Measurements from ENCODE around the gene NSUN6. TPM values are rescaled to one million over a fixed set of nuclear protein-coding genes. Genes with fewer than 3 reads are reported as not detected.
A peak's percentile ranks its signal among the peaks of the same experiment; 100 is the strongest.

The NSUN6 gene
- total RNA-seq (10 to 100 TPM; 24.6 to 34.5 (median 32.4) TPM), total RNA-seq (11.6 to 60.9 (median 29.7) reads per million in 29 experiments)
- total RNA-seq (2013): 32.5 TPM

DNA sequence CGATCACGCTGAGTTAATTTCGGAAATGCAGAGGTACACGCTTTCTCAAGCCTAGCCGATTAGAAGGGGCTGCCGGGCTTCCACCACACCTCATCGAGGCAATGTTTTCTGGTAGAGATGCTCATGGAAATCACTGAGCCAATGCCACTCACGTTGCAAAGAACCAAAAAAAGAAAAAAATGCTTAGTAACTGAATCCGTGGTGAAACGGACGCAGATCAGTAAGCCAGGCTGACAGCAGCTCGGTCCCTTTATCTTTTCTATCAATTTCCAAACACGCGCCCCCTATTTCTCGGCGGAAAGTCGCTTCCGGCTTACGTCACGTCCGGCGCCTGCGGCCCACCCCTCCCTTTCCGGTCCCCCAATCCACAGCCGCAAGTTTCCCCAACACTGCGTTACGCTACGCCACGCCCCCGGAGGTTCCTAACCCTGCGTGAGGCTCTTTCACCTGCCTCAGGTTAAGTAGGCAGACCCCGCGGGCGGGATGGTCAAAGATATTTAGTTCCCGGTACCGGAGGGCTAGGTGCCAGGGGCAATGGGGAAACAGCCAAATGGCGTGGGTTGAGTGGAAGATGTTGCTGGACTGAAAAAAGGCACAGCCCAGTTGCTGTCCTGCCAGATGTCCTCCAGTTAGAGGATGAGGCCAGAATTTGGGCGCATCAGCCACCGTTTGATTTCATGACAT is at the start of gene NSUN6:
NSUN6 (minus strand) TSS at position 264 of the 684 bp plus-strand sequence. CDS start 384 bp downstream, outside the sequence.
- no peaks in the 10 kb centered on the region for H3K27me3 ChIP-seq (replicated peaks in 1 of 2; ENCODE audit: control insufficient read depth in 2 of 2, extremely low read depth in 1 of 2, insufficient read depth in 2 of 2, low read length in 1 of 2)
- peak within 1 kb of the TSS; percentile 95 for H3K27ac ChIP-seq (ENCODE audit: low read length)
- H3K4me1 ChIP-seq (ENCODE audit: control insufficient read depth in 1 of 2, extremely low read depth in 1 of 2, insufficient read depth in 2 of 2, low read length in 2 of 2): peaks cover 11 to 20% of the 10 kb centered on the region in 2 experiments
- H3K4me3 ChIP-seq (ENCODE audit: control insufficient read depth in 1 of 2, extremely low read depth in 1 of 2, low read length in 1 of 2): peak within 1 kb of the TSS; percentile 91 to 93
- peaks cover 33 to 45% (median 43%) of the 10 kb centered on the region in 3 donors for H3K4me1 Mint-ChIP-seq
- ChIA-PET POLR2A (no interaction called here), CTCF (interaction anchor here in 1 of 2 donors (2.1 kb wide), 1 partner anchor 8 kb away, joined by 7 read pairs; the partner anchor contains the start of gene ARL5B)
- ATAC-seq (replicated peaks in 1 of 4) (peak; percentile 96 to 99 (median 98)), DNase-seq (peak; percentile 86 to 97 (median 94))
- H3K9me3 Mint-ChIP-seq: no peaks in the 10 kb centered on the region
- H3K9me3 ChIP-seq: no peaks in the 10 kb centered on the region
- no peaks in the 10 kb centered on the region for H3K27me3 Mint-ChIP-seq
- H3K27ac Mint-ChIP-seq: peak within 1 kb of the TSS; percentile 94 to 96
- peak within 1 kb of the TSS; percentile 95 to 96 (median 96) for H3K4me3 Mint-ChIP-seq
- peaks cover 16% of the 10 kb centered on the region for H3K36me3 Mint-ChIP-seq
- WGBS (ENCODE audit: insufficient coverage): under 1% methylated on average over 35 of the region's 39 CpGs
- peaks cover 0 to 9% of the 10 kb centered on the region in 2 donors for H3K36me3 ChIP-seq (ENCODE audit: control insufficient read depth in 2 of 2, extremely low read depth in 1 of 2, insufficient read depth in 1 of 2, low read length in 1 of 2)

GRCh38 chr10:18699849-18700840 is 48.8 kb upstream of the NSUN6 start:
- Mint-ChIP-seq H3K9me3 (no peaks in the 10 kb centered on the region), H3K4me3 (no peak overlapping the region), H3K27me3 (peaks cover 0 to 4% of the 10 kb centered on the region in 2 donors), H3K4me1 (peaks cover 2 to 8% (median 7%) of the 10 kb centered on the region in 3 donors), H3K27ac (no peak overlapping the region), H3K36me3 (no peaks in the 10 kb centered on the region)
- 7% methylated on average over 3 of the region's 6 CpGs for WGBS (ENCODE audit: insufficient coverage)
- ATAC-seq (replicated peaks in 1 of 4): no peak
- Histone ChIP-seq H3K4me3 (ENCODE audit: control insufficient read depth in 1 of 2, extremely low read depth in 1 of 2, low read length in 1 of 2) (no peak overlapping the region), H3K4me1 (ENCODE audit: control insufficient read depth in 1 of 2, extremely low read depth in 1 of 2, insufficient read depth in 2 of 2, low read length in 2 of 2) (no peaks in the 10 kb centered on the region), H3K9me3 (no peaks in the 10 kb centered on the region), H3K36me3 (ENCODE audit: control insufficient read depth in 2 of 2, extremely low read depth in 1 of 2, insufficient read depth in 1 of 2, low read length in 1 of 2) (no peaks in the 10 kb centered on the region), H3K27ac (ENCODE audit: low read length) (no peak overlapping the region), H3K27me3 (replicated peaks in 1 of 2; ENCODE audit: control insufficient read depth in 2 of 2, extremely low read depth in 1 of 2, insufficient read depth in 2 of 2, low read length in 1 of 2) (no peaks in the 10 kb centered on the region)
- DNase-seq: no peak
- POLR2A ChIA-PET: no interaction called here
- CTCF ChIA-PET: interaction anchor here in 1 of 2 donors (0.8 kb wide), 1 partner anchor 8 kb away, joined by 4 read pairs; no protein-coding TSS in a partner anchor

DNA sequence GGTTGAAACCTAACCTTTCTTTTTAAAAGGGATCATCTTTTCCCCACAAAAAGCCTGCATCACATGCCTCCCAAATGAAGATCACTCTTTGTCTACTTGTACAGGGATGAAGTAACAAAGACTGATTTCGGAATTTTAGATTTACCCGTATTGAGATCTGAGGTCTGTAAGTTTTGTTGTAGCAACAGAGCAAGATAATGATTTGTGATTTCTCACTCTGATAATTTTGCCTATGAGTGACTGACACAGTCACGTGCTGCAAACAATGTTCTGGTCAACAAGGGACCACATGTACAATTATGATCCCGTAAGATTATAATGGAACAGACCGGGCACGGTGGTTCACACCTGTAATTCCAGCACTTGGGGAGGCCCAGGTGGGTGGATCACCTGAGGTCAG is 39.2 kb upstream of the NSUN6 start:
- WGBS (ENCODE audit: insufficient coverage): 83% methylated on average over 5 of the region's 6 CpGs
- Histone ChIP-seq H3K4me3 (ENCODE audit: control insufficient read depth in 1 of 2, extremely low read depth in 1 of 2, low read length in 1 of 2) (no peak overlapping the region), H3K36me3 (ENCODE audit: control insufficient read depth in 2 of 2, extremely low read depth in 1 of 2, insufficient read depth in 1 of 2, low read length in 1 of 2) (no peaks in the 10 kb centered on the region), H3K4me1 (ENCODE audit: control insufficient read depth in 1 of 2, extremely low read depth in 1 of 2, insufficient read depth in 2 of 2, low read length in 2 of 2) (no peaks in the 10 kb centered on the region), H3K9me3 (no peaks in the 10 kb centered on the region), H3K27ac (ENCODE audit: low read length) (no peak overlapping the region), H3K27me3 (replicated peaks in 1 of 2; ENCODE audit: control insufficient read depth in 2 of 2, extremely low read depth in 1 of 2, insufficient read depth in 2 of 2, low read length in 1 of 2) (peaks cover 0 to 3% of the 10 kb centered on the region in 2 experiments)
- ATAC-seq (replicated peaks in 1 of 4) (no peak), DNase-seq (no peak)
- Mint-ChIP-seq H3K27ac (no peak overlapping the region), H3K36me3 (no peaks in the 10 kb centered on the region), H3K4me3 (no peak overlapping the region), H3K4me1 (no peaks in the 10 kb centered on the region), H3K9me3 (no peaks in the 10 kb centered on the region), H3K27me3 (peaks cover 6 to 13% of the 10 kb centered on the region in 2 donors)
- ChIA-PET POLR2A (no interaction called here), CTCF (no interaction called here)

DNA sequence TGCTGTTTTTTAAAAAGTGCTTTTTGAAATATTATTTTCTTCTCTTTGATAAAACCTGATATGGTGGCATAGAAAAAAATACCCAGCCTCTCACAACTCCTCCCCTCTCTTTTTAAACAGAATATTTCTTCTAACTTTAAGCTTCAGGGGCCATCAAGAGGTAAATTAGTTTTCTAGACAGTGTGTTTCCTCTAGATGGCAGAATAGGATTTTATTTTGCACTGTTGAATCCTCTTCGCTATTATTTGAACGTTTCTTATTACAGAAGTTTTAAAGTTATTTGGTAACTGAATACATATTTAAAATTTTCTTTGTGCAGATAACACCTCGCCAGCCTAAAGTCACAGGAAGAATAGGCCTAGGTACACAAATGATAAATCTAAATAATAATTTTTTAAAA is 38.1 kb upstream of the NSUN6 start:
- no peaks in the 10 kb centered on the region for H3K36me3 Mint-ChIP-seq
- no peak overlapping the region for H3K27ac Mint-ChIP-seq
- peaks cover 6 to 13% of the 10 kb centered on the region in 2 donors for H3K27me3 Mint-ChIP-seq
- no peak for ATAC-seq (replicated peaks in 1 of 4)
- Histone ChIP-seq H3K27ac (ENCODE audit: low read length) (no peak overlapping the region), H3K4me1 (ENCODE audit: control insufficient read depth in 1 of 2, extremely low read depth in 1 of 2, insufficient read depth in 2 of 2, low read length in 2 of 2) (no peaks in the 10 kb centered on the region), H3K4me3 (ENCODE audit: control insufficient read depth in 1 of 2, extremely low read depth in 1 of 2, low read length in 1 of 2) (no peak overlapping the region), H3K9me3 (no peaks in the 10 kb centered on the region), H3K27me3 (replicated peaks in 1 of 2; ENCODE audit: control insufficient read depth in 2 of 2, extremely low read depth in 1 of 2, insufficient read depth in 2 of 2, low read length in 1 of 2) (peaks cover 0 to 3% of the 10 kb centered on the region in 2 experiments), H3K36me3 (ENCODE audit: control insufficient read depth in 2 of 2, extremely low read depth in 1 of 2, insufficient read depth in 1 of 2, low read length in 1 of 2) (no peaks in the 10 kb centered on the region)
- no CpG with 5 or more reads among the region's 3 CpGs for WGBS (ENCODE audit: insufficient coverage)
- H3K9me3 Mint-ChIP-seq: no peaks in the 10 kb centered on the region
- CTCF ChIA-PET: no interaction called here
- no peak for DNase-seq
- POLR2A ChIA-PET: no interaction called here
- H3K4me1 Mint-ChIP-seq: peaks cover 0 to 3% (median 2%) of the 10 kb centered on the region in 3 donors
- no peak overlapping the region for H3K4me3 Mint-ChIP-seq

DNA sequence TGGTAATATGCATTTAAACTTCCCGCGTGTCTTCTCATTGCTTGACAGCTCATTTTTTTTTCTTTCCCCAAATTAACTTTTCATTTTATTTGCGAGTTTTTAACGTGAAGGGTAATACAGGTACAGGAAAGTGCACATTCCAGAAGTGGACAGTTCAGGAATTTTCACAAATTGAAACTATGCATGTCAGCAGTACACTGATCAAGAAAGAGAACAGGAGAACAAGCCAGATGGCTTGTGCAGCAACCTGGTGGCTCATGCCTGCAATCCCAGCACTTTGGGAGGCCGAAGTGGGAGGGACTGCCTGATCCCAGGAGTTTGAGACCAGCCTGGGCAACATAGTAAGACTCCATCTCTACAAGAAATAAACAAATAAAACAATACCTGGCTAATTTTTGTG is 36.3 kb upstream of the NSUN6 start:
- Histone ChIP-seq H3K27ac (ENCODE audit: low read length) (no peak overlapping the region), H3K9me3 (no peaks in the 10 kb centered on the region), H3K36me3 (ENCODE audit: control insufficient read depth in 2 of 2, extremely low read depth in 1 of 2, insufficient read depth in 1 of 2, low read length in 1 of 2) (no peaks in the 10 kb centered on the region), H3K4me3 (ENCODE audit: control insufficient read depth in 1 of 2, extremely low read depth in 1 of 2, low read length in 1 of 2) (no peak overlapping the region), H3K4me1 (ENCODE audit: control insufficient read depth in 1 of 2, extremely low read depth in 1 of 2, insufficient read depth in 2 of 2, low read length in 2 of 2) (no peaks in the 10 kb centered on the region), H3K27me3 (replicated peaks in 1 of 2; ENCODE audit: control insufficient read depth in 2 of 2, extremely low read depth in 1 of 2, insufficient read depth in 2 of 2, low read length in 1 of 2) (peaks cover 0 to 3% of the 10 kb centered on the region in 2 experiments)
- H3K4me3 Mint-ChIP-seq: no peak overlapping the region
- peaks cover 6 to 13% of the 10 kb centered on the region in 2 donors for H3K27me3 Mint-ChIP-seq
- 20% methylated on average over 1 of the region's 5 CpGs for WGBS (ENCODE audit: insufficient coverage)
- POLR2A ChIA-PET: no interaction called here
- ATAC-seq (replicated peaks in 1 of 4) (no peak), DNase-seq (no peak)
- no peaks in the 10 kb centered on the region for H3K9me3 Mint-ChIP-seq
- H3K27ac Mint-ChIP-seq: no peak overlapping the region
- peaks cover 4% of the 10 kb centered on the region for H3K36me3 Mint-ChIP-seq
- CTCF ChIA-PET: interaction anchor here in 1 of 2 donors (0.6 kb wide), 1 partner anchor 49 kb away, joined by 10 read pairs; no protein-coding TSS in a partner anchor
- peaks cover 3 to 4% (median 4%) of the 10 kb centered on the region in 3 donors for H3K4me1 Mint-ChIP-seq

DNA sequence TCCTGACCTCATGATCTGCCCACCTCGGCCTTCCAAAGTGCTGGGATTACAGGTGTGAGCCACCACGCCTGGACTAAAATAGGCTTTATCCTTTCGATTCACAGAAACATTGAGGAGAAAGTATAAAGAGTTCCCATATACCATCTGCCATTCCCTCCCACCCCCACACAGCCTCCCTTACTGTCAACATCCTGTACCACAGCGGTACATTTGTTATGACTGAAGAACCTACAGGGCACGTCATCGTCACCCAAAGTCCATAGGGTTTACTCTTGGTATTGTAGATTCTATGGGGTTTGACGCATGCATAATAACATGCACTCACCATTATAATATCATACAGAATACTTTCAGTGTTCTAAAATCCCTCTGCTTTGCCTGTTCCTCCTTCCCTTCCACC is 35.8 kb upstream of the NSUN6 start:
- peaks cover 6 to 9% (median 9%) of the 10 kb centered on the region in 3 donors for H3K4me1 Mint-ChIP-seq
- H3K4me3 Mint-ChIP-seq: no peak overlapping the region
- ATAC-seq (replicated peaks in 1 of 4) (no peak), DNase-seq (no peak)
- H3K4me3 ChIP-seq (ENCODE audit: control insufficient read depth in 1 of 2, extremely low read depth in 1 of 2, low read length in 1 of 2): no peak overlapping the region
- WGBS (ENCODE audit: insufficient coverage): no CpG with 5 or more reads among the region's 7 CpGs
- peaks cover 6 to 13% of the 10 kb centered on the region in 2 donors for H3K27me3 Mint-ChIP-seq
- peaks cover 0 to 3% of the 10 kb centered on the region in 2 experiments for H3K27me3 ChIP-seq (replicated peaks in 1 of 2; ENCODE audit: control insufficient read depth in 2 of 2, extremely low read depth in 1 of 2, insufficient read depth in 2 of 2, low read length in 1 of 2)
- no peaks in the 10 kb centered on the region for H3K9me3 Mint-ChIP-seq
- CTCF ChIA-PET: no interaction called here
- no peaks in the 10 kb centered on the region for H3K9me3 ChIP-seq
- H3K27ac ChIP-seq (ENCODE audit: low read length): no peak overlapping the region
- POLR2A ChIA-PET: no interaction called here
- H3K36me3 Mint-ChIP-seq: peaks cover 4% of the 10 kb centered on the region
- H3K27ac Mint-ChIP-seq: no peak overlapping the region
- no peaks in the 10 kb centered on the region for H3K36me3 ChIP-seq (ENCODE audit: control insufficient read depth in 2 of 2, extremely low read depth in 1 of 2, insufficient read depth in 1 of 2, low read length in 1 of 2)
- no peaks in the 10 kb centered on the region for H3K4me1 ChIP-seq (ENCODE audit: control insufficient read depth in 1 of 2, extremely low read depth in 1 of 2, insufficient read depth in 2 of 2, low read length in 2 of 2)
